Measurements from ENCODE around the gene ATG14.

The ATG14 gene

GRCh38 chr14:55373784-55374705 lies 37.6 kb downstream of the ATG14 start:
- H3K4me3 ChIP-seq (ENCODE audit: low read length, poor library complexity, severe bottlenecking) = no peak overlapping the region
- H2AFZ ChIP-seq (ENCODE audit: low read length) = no peak overlapping the region
- H3K4me2 ChIP-seq (ENCODE audit: low read depth, low read length, poor library complexity, severe bottlenecking) = peak overlapping the region; percentile 32
- H3K9me2 ChIP-seq (replicated peaks; ENCODE audit: low read depth, low read length) = no peaks in the 10 kb centered on the region
- peaks cover 12% of the 10 kb centered on the region; the same call in 1 of the 2 replicates for H3K36me3 ChIP-seq (ENCODE audit: insufficient read depth, low read length)
- H3K27me3 ChIP-seq (ENCODE audit: insufficient read depth, low read length, poor library complexity, severe bottlenecking) = no peaks in the 10 kb centered on the region
- H3K4me1 ChIP-seq (ENCODE audit: insufficient read depth, low read length, poor library complexity, severe bottlenecking) = peaks cover 15% of the 10 kb centered on the region
- no peak overlapping the region for H3K9ac ChIP-seq (ENCODE audit: low read depth, low read length, poor library complexity, severe bottlenecking)
- no peak for TF ChIP-seq CTCF (conservative IDR thresholded peaks at IDR 0.05; ENCODE audit: low read length)
- TF ChIP-seq EZH2phosphoT487 (IDR thresholded peaks at IDR 0.05; ENCODE audit: borderline replicate concordance) = no peak
- H3K9me3 ChIP-seq (ENCODE audit: insufficient read depth, low read depth, low read length) = no peaks in the 10 kb centered on the region
- peaks cover 6% of the 10 kb centered on the region; the same call in 1 of the 2 replicates for H3F3A ChIP-seq (ENCODE audit: low read depth)
- H3K79me2 ChIP-seq (ENCODE audit: insufficient read depth, low read length) = no peaks in the 10 kb centered on the region
- H4K20me1 ChIP-seq (ENCODE audit: insufficient read depth, low read length, poor library complexity, severe bottlenecking) = no peaks in the 10 kb centered on the region

- Histone ChIP-seq H2AFZ (ENCODE audit: low read length) (no peak overlapping the region), H3K36me3 (ENCODE audit: insufficient read depth, low read length) (peaks cover 17% of the 10 kb centered on the region; the same call in 1 of the 2 replicates), H3K4me3 (ENCODE audit: low read length, poor library complexity, severe bottlenecking) (no peak overlapping the region), H3K27me3 (ENCODE audit: insufficient read depth, low read length, poor library complexity, severe bottlenecking) (no peaks in the 10 kb centered on the region), H3K4me2 (ENCODE audit: low read depth, low read length, poor library complexity, severe bottlenecking) (no peak overlapping the region), H3K4me1 (ENCODE audit: insufficient read depth, low read length, poor library complexity, severe bottlenecking) (peaks cover 15% of the 10 kb centered on the region), H3K79me2 (ENCODE audit: insufficient read depth, low read length) (no peaks in the 10 kb centered on the region), H4K20me1 (ENCODE audit: insufficient read depth, low read length, poor library complexity, severe bottlenecking) (no peaks in the 10 kb centered on the region), H3K9me2 (replicated peaks; ENCODE audit: low read depth, low read length) (no peaks in the 10 kb centered on the region), H3K9ac (ENCODE audit: low read depth, low read length, poor library complexity, severe bottlenecking) (no peak overlapping the region), H3F3A (ENCODE audit: low read depth) (peaks cover 6% of the 10 kb centered on the region; the same call in 1 of the 2 replicates), H3K9me3 (ENCODE audit: insufficient read depth, low read depth, low read length) (no peaks in the 10 kb centered on the region)
- TF ChIP-seq EZH2phosphoT487 (IDR thresholded peaks at IDR 0.05; ENCODE audit: borderline replicate concordance) (no peak), CTCF (conservative IDR thresholded peaks at IDR 0.05; ENCODE audit: low read length) (no peak)
Measured at GRCh38 chr14:55372825-55373224, 38.8 kb downstream of the ATG14 start.

DNA sequence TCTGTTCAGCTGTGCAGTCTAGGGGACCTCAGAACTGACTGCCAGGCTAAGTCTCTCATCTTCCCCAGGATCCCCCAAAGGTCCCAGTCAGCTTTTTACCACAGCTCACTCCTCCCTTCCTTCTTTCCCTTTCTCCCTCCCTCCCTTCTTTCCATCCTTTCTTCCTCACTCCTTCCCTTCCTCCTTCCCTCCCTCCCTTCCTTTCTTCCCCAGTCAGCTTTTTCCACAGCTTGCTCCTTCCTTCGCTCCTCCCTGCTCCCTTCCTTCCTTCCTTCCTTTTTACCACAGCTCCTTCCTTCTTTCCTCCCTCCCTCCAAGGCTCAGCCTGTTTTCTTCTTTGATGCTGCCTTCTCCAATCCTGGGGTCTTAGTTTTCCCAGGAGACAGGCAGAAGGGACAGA lies 39.2 kb downstream of the ATG14 start:
- no peak overlapping the region for H3K4me3 ChIP-seq (ENCODE audit: low read length, poor library complexity, severe bottlenecking)

More for the DNA sequence above, 39.2 kb downstream of the ATG14 start:
- Histone ChIP-seq H3K9ac (ENCODE audit: low read depth, low read length, poor library complexity, severe bottlenecking) (no peak overlapping the region), H3K9me2 (replicated peaks; ENCODE audit: low read depth, low read length) (no peaks in the 10 kb centered on the region), H3K9me3 (ENCODE audit: insufficient read depth, low read depth, low read length) (no peaks in the 10 kb centered on the region), H3K36me3 (ENCODE audit: insufficient read depth, low read length) (peaks cover 17% of the 10 kb centered on the region; the same call in 1 of the 2 replicates), H3K79me2 (ENCODE audit: insufficient read depth, low read length) (no peaks in the 10 kb centered on the region), H3F3A (ENCODE audit: low read depth) (peaks cover 6% of the 10 kb centered on the region; the same call in 1 of the 2 replicates), H3K4me1 (ENCODE audit: insufficient read depth, low read length, poor library complexity, severe bottlenecking) (peaks cover 15% of the 10 kb centered on the region), H3K27me3 (ENCODE audit: insufficient read depth, low read length, poor library complexity, severe bottlenecking) (no peaks in the 10 kb centered on the region), H4K20me1 (ENCODE audit: insufficient read depth, low read length, poor library complexity, severe bottlenecking) (no peaks in the 10 kb centered on the region), H3K4me2 (ENCODE audit: low read depth, low read length, poor library complexity, severe bottlenecking) (no peak overlapping the region), H2AFZ (ENCODE audit: low read length) (no peak overlapping the region)
- TF ChIP-seq CTCF (conservative IDR thresholded peaks at IDR 0.05; ENCODE audit: low read length) = no peak
- TF ChIP-seq EZH2phosphoT487 (IDR thresholded peaks at IDR 0.05; ENCODE audit: borderline replicate concordance) = no peak
